GM23338 (cell line): ENCODE results near the gene KIAA0586.

Experiments
- TF ChIP-seq, protein P1 (sequence below): fragments of 250-450 bp; sonication (Bioruptor Pico); IDR thresholded peaks from 2 replicates; pipeline ENCODE4 v1.5.0; 2020; ENCODE audit warnings: mild to moderate bottlenecking, moderate library complexity
- TF ChIP-seq, protein P2 (sequence below), 2 experiments: fragments of 200-600 bp in 1 of 2; sonication (generic) in 1 of 2; conservative IDR thresholded peaks; 2 replicates each; pipeline versions ENCODE4 v1.5.1 to v1.6.1; 2016 to 2017; ENCODE audit warnings: antibody characterized with exemption in 2 of 2, low read depth in 2 of 2, mild to moderate bottlenecking in 2 of 2, moderate library complexity in 1 of 2

DNA sequence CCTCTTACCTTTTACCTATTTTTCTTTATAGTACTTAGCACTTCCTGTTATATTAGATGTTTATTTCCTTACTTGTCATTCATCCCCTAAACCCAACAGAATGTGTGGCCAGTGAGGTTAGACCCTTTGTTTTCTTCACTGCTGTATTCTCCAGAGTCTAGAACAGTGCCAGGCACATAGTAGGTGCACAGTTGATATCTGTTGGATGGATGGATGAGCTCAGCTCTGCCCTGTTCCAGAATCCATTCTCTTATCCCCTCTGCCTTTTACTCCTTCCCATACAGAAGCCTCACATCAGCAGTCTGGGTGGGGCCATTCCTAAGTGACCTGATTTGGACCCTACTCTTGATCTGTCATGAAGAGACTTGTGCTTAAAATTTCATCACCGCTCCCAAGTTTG is 115.7 kb downstream of the KIAA0586 start:
- TF ChIP-seq, protein P1, sequence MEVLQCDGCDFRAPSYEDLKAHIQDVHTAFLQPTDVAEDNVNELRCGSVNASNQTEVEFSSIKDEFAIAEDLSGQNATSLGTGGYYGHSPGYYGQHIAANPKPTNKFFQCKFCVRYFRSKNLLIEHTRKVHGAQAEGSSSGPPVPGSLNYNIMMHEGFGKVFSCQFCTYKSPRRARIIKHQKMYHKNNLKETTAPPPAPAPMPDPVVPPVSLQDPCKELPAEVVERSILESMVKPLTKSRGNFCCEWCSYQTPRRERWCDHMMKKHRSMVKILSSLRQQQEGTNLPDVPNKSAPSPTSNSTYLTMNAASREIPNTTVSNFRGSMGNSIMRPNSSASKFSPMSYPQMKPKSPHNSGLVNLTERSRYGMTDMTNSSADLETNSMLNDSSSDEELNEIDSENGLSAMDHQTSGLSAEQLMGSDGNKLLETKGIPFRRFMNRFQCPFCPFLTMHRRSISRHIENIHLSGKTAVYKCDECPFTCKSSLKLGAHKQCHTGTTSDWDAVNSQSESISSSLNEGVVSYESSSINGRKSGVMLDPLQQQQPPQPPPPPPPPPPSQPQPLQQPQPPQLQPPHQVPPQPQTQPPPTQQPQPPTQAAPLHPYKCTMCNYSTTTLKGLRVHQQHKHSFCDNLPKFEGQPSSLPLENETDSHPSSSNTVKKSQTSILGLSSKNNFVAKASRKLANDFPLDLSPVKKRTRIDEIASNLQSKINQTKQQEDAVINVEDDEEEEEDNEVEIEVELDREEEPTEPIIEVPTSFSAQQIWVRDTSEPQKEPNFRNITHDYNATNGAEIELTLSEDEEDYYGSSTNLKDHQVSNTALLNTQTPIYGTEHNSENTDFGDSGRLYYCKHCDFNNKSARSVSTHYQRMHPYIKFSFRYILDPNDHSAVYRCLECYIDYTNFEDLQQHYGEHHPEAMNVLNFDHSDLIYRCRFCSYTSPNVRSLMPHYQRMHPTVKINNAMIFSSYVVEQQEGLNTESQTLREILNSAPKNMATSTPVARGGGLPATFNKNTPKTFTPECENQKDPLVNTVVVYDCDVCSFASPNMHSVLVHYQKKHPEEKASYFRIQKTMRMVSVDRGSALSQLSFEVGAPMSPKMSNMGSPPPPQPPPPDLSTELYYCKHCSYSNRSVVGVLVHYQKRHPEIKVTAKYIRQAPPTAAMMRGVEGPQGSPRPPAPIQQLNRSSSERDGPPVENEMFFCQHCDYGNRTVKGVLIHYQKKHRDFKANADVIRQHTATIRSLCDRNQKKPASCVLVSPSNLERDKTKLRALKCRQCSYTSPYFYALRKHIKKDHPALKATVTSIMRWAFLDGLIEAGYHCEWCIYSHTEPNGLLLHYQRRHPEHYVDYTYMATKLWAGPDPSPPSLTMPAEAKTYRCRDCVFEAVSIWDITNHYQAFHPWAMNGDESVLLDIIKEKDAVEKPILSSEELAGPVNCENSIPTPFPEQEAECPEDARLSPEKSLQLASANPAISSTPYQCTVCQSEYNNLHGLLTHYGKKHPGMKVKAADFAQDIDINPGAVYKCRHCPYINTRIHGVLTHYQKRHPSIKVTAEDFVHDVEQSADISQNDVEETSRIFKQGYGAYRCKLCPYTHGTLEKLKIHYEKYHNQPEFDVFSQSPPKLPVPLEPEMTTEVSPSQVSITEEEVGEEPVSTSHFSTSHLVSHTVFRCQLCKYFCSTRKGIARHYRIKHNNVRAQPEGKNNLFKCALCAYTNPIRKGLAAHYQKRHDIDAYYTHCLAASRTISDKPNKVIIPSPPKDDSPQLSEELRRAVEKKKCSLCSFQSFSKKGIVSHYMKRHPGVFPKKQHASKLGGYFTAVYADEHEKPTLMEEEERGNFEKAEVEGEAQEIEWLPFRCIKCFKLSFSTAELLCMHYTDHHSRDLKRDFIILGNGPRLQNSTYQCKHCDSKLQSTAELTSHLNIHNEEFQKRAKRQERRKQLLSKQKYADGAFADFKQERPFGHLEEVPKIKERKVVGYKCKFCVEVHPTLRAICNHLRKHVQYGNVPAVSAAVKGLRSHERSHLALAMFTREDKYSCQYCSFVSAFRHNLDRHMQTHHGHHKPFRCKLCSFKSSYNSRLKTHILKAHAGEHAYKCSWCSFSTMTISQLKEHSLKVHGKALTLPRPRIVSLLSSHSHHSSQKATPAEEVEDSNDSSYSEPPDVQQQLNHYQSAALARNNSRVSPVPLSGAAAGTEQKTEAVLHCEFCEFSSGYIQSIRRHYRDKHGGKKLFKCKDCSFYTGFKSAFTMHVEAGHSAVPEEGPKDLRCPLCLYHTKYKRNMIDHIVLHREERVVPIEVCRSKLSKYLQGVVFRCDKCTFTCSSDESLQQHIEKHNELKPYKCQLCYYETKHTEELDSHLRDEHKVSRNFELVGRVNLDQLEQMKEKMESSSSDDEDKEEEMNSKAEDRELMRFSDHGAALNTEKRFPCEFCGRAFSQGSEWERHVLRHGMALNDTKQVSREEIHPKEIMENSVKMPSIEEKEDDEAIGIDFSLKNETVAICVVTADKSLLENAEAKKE (CRISPR knock-in tag) = no peak
- TF ChIP-seq, protein P2, sequence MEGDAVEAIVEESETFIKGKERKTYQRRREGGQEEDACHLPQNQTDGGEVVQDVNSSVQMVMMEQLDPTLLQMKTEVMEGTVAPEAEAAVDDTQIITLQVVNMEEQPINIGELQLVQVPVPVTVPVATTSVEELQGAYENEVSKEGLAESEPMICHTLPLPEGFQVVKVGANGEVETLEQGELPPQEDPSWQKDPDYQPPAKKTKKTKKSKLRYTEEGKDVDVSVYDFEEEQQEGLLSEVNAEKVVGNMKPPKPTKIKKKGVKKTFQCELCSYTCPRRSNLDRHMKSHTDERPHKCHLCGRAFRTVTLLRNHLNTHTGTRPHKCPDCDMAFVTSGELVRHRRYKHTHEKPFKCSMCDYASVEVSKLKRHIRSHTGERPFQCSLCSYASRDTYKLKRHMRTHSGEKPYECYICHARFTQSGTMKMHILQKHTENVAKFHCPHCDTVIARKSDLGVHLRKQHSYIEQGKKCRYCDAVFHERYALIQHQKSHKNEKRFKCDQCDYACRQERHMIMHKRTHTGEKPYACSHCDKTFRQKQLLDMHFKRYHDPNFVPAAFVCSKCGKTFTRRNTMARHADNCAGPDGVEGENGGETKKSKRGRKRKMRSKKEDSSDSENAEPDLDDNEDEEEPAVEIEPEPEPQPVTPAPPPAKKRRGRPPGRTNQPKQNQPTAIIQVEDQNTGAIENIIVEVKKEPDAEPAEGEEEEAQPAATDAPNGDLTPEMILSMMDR (conservative IDR thresholded peaks at IDR 0.05; ENCODE audit: low read depth in 2 of 2) = no peak
